GM19455 (cell line): ENCODE data around the gene SLC5A2.

Source experiments
- ATAC-seq: cut with Tn5 transposase; IDR thresholded peaks from one replicate; pipeline ENCODE4 v1.9.1; 2021; ENCODE audit not compliant: unreplicated experiment

SLC5A2 gene

DNA sequence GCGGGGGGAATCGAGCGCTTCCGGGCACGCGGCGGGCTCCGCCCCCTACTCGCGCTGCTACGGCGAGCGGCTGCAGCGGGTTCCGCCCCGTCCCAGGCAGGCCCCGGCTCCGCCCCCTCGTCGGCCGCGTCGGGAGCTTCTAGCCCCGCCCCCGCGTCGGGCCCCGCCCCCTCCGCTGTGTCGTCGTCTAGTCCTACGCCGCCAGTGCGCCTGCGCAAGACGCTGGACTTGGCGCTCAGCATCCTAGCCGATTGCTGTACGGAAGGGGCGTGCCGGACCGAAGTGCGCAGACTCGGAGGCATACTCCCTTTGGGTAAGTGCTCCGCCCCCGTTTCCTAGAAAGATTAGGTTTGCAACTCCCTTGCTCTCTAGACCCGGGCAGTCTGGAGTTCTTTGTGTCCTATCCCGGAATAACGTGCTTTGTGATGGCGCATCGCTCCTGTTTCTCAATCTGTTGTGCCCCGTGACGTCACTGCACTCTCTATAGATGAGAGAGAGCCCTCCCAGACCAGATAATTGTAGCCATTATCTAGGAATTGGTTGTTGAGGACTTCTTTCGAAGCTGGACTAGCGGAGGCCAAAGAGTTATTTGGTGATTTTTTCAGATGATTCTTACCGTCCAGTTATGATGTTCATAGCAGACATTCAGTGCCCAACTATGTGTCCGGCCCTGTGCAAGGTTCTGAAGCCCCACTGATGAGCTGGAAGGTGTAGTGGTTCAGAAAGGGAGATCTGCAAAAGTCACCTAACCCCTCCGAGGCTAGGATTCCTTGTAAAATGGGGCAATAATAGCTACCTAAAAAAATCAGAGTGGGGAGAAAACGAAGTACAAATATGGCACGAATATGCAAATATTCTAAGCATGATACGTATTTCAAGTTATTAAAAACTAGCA lies 23.0 kb upstream of the SLC5A2 start:
- ATAC-seq, result peak; percentile 70

DNA sequence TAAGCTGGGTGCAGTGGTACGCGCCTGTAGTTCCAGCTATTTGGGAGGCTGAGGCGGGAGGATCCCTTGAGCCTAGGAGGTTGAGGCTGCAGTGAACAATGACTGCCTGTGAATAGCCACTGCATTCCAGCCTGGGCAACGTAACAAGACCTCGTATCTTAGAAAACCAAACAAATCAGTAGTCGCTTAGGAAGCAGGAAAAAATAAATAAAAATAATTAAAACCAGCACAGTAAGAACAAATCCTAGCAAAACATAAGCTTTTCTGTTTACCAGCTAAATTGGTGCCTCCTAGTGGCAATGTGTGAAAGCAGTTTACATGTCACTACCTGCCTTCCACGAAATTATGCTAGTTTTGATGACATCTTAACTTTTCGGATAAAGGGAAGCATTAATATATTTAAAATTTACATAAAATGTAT lies 22.3 kb upstream of the SLC5A2 start:
- no peak for ATAC-seq

- no peak for ATAC-seq
Measured at GRCh38 chr16:31461201-31461920, 21.6 kb upstream of the SLC5A2 start.

GRCh38 chr16:31461921-31462804 lies 20.8 kb upstream of the SLC5A2 start:
- no peak for ATAC-seq

DNA sequence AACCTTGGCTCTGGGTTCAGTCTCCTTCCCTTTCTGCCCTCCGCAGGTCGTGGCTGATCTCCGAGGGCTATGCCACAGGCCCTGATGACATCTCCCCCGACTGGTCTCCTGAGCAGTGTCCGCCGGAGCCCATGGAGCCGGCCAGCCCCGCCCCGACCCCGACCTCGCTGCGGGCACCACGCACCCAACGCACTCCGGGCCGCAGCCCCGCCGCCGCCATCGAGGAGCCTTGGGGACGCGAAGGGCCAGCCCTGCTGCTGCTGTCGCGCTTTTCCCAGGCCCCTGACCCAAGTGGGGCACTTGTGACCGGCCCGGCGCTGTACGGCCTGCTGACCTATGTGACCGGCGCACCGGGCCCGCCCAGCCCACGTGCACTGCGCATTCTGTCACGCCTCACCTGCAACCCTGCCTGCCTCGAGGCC lies 18.6 kb upstream of the SLC5A2 start:
- no peak for ATAC-seq

DNA sequence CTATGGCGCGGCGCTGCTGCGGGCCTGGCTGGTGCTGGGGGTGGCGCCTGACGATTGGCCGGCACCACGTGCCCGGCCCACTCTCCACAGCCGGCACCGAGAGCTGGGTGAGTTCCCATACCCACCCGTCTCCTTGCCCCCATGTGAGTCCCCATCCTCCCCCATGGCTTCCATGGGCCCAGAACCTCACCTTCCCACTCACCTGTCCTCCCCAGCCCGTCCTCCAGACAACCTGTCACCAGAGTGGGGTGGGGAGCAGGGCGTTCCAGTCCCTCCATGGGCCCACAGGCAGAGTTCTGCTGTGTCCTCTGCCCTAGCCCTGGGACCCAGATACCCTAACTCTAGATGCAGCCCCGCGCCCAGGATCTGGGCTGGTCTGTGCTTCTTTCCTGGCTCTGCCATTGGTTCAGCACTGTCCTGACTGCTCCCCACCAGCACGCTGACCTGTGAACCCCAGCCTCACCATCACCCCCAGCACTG lies 18.1 kb upstream of the SLC5A2 start:
- ATAC-seq, result no peak

DNA sequence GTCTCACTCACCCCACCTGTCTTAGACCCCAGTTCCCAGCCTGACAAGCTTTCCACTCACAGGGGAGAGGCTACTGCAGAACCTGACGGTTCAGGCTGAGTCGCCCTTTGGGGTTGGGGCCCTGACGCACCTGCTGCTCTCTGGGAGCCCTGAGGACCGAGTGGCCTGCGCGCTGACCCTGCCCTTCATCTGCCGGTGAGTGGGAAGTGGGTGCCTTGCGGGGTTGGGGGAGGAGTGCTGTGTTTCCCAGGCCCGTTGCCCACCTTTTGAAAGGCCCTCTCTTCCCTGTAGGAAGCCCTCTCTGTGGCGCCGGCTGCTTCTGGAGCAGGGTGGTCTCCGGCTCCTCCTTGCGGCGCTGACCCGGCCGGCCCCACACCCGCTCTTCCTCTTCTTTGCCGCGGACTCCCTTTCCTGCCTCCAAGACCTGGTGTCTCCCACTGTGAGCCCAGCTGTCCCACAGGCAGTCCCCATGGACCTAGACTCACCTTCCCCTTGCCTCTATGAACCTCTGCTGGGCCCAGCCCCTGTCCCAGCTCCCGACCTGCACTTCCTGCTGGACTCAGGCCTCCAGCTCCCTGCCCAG lies 17.0 kb upstream of the SLC5A2 start:
- ATAC-seq, result no peak

GRCh38 chr16:31466381-31466841 lies 16.5 kb upstream of the SLC5A2 start:
- no peak for ATAC-seq

- no peak for ATAC-seq
Measured at GRCh38 chr16:31467151-31467773, 15.7 kb upstream of the SLC5A2 start.

GRCh38 chr16:31467858-31468257 lies 15.1 kb upstream of the SLC5A2 start:
- ATAC-seq, result no peak

DNA sequence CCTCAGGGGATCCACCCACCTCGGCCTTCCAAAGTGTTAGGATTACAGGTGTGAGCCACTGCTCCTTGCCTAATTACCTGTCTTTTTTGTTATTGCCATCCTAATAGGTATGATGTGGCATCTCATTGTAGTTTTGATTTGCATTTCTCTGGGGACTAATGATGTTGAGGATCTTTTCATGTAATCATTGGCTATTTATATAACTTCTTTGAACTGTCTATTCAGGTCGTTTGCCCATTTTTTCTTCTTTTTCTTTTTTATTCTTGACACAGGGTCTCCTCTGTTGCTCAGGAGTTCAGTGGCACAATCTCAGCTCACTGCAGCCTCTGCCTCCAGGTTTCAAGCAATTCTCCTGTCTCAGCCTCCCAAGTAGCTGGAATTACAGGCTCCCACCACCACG lies 12.3 kb upstream of the SLC5A2 start:
- no peak for ATAC-seq

GRCh38 chr16:31471241-31471874 lies 11.6 kb upstream of the SLC5A2 start:
- no peak for ATAC-seq

DNA sequence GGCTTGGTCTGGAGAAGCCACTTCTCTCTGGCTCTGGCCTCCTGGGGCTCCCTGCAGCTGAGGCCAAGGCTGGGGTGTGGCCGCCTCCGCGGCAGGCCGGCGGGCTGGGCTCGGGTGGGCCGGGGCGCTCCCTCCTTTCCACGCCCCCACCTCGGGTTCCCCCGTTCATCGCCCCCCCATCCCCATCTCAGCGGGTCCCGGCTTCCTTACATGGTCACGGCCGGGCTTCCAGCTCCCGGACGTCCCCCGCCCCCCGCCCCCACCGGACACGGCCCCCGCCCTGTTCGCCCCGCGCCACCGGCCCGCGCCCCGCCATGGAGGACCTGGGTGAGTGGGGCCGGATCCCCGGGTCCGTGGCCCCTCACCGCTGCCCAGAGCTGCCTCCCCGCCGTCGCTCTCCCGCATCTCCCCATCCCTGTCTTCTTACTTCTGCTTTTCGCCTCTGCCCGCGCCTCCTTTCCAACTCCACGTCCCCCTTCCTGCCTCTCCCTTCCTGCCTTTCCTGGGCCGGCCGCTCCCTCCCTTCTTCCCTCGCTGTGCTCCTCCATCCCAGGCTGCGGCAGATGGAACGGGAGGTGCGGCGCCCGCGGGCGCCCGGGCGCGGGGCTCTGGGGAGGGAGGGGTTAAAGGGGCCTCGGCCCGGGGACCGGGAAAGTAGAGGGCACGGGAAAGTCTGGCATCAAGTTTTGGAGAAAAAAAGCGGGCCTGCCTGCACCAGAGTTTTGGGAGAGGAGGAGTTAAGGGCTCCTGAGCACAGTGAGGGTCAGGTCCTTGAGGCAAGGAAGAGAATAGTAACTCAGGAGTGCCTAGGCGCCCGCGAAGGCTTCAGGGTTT lies 10.8 kb upstream of the SLC5A2 start, which contains the start of gene TGFB1I1:
Gene TGFB1I1, plus strand, starts transcription at position 278 of the 834 bp plus-strand sequence. Its CDS starts 37 bp downstream, at position 315.
- ATAC-seq, result no peak

GRCh38 chr16:31472709-31473203 lies 10.2 kb upstream of the SLC5A2 start:
- ATAC-seq, result no peak

DNA sequence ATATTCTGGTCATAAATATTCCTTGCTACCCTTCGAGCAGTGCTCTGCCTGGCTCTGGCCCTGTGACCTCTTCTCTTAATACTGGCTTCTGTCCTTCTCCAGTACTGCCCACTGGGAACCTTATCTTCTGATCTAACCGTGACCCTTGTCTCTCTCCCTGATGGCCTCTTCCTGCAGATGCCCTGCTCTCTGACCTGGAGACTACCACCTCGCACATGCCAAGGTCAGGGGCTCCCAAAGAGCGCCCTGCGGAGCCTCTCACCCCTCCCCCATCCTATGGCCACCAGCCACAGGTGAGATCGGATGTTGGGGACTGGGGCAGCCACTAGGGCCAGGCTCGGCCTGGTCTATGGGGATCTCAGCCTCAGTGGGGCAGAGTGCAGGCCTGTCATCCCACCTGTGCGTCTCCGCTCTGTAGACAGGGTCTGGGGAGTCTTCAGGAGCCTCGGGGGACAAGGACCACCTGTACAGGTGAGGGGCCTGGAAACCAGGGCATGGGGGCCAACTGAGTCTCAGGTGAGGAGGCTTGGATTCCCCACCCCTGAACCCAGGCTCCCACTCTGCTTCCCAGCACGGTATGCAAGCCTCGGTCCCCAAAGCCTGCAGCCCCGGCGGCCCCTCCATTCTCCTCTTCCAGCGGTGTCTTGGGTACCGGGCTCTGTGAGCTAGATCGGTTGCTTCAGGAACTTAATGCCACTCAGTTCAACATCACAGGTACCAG lies 9.5 kb upstream of the SLC5A2 start:
- no peak for ATAC-seq

- ATAC-seq, result no peak
Measured at GRCh38 chr16:31474173-31474714, 8.7 kb upstream of the SLC5A2 start.
